ENCODE results near the gene TK1. TPM values are rescaled to one million over a fixed set of nuclear protein-coding genes. Genes with fewer than 3 reads are reported as not detected.
A peak's percentile ranks its signal among the peaks of the same experiment; 100 is the strongest.

Gene TK1
- total and polyA plus RNA-seq, 2 donors from 2014 or later: 9.3 to 12.7 TPM

DNA sequence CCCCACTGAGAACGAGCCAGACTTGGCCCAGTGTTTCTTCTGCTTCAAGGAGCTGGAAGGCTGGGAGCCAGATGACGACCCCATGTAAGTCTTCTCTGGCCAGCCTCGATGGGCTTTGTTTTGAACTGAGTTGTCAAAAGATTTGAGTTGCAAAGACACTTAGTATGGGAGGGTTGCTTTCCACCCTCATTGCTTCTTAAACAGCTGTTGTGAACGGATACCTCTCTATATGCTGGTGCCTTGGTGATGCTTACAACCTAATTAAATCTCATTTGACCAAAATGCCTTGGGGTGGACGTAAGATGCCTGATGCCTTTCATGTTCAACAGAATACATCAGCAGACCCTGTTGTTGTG is 27.8 kb upstream of the TK1 start:
- Histone ChIP-seq H3K9ac (ENCODE audit: low read length in 3 of 3) (peak overlapping the region in 1 of 3 donors; percentile 51), H3K27me3 (ENCODE audit: control insufficient read depth, insufficient read depth, low read length) (no peaks in the 10 kb centered on the region), H3K27ac (ENCODE audit: low read depth in 2 of 2, low read length in 2 of 2) (no peak overlapping the region), H3K36me3 (ENCODE audit: control insufficient read depth in 2 of 3, insufficient read depth in 3 of 3, low read length in 3 of 3) (no peaks in the 10 kb centered on the region), H3K4me1 (ENCODE audit: control insufficient read depth in 2 of 3, insufficient read depth in 2 of 3, low read depth in 1 of 3, low read length in 3 of 3) (peaks cover 0 to 3% (median 0%) of the 10 kb centered on the region in 3 donors), H3K4me3 (ENCODE audit: low read length in 3 of 3) (peak overlapping the region in 1 of 3 donors; percentile 57), H3K9me3 (ENCODE audit: control insufficient read depth in 2 of 3, insufficient read depth in 1 of 3, low read length in 3 of 3) (no peaks in the 10 kb centered on the region)
- DNase-seq (no peak), FAIRE-seq (no peak)
- TF ChIP-seq, protein P1, sequence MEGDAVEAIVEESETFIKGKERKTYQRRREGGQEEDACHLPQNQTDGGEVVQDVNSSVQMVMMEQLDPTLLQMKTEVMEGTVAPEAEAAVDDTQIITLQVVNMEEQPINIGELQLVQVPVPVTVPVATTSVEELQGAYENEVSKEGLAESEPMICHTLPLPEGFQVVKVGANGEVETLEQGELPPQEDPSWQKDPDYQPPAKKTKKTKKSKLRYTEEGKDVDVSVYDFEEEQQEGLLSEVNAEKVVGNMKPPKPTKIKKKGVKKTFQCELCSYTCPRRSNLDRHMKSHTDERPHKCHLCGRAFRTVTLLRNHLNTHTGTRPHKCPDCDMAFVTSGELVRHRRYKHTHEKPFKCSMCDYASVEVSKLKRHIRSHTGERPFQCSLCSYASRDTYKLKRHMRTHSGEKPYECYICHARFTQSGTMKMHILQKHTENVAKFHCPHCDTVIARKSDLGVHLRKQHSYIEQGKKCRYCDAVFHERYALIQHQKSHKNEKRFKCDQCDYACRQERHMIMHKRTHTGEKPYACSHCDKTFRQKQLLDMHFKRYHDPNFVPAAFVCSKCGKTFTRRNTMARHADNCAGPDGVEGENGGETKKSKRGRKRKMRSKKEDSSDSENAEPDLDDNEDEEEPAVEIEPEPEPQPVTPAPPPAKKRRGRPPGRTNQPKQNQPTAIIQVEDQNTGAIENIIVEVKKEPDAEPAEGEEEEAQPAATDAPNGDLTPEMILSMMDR (IDR thresholded peaks at IDR 0.05; ENCODE audit: borderline replicate concordance, extremely low read depth, insufficient read depth): no peak
- intact Hi-C loops (cut with DNase I): no loop called here

DNA sequence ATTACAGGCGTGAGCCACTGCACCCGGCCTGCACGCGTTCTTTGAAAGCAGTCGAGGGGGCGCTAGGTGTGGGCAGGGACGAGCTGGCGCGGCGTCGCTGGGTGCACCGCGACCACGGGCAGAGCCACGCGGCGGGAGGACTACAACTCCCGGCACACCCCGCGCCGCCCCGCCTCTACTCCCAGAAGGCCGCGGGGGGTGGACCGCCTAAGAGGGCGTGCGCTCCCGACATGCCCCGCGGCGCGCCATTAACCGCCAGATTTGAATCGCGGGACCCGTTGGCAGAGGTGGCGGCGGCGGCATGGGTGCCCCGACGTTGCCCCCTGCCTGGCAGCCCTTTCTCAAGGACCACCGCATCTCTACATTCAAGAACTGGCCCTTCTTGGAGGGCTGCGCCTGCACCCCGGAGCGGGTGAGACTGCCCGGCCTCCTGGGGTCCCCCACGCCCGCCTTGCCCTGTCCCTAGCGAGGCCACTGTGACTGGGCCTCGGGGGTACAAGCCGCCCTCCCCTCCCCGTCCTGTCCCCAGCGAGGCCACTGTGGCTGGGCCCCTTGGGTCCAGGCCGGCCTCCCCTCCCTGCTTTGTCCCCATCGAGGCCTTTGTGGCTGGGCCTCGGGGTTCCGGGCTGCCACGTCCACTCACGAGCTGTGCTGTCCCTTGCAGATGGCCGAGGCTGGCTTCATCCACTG is 27.3 kb upstream of the TK1 start, which contains the start of gene BIRC5:
TSS of gene BIRC5 (plus strand) at position 238 of the 690 bp plus-strand sequence. CDS start at position 302, 64 bp downstream.
- intact Hi-C loops (cut with DNase I): no loop called here
- TF ChIP-seq, protein P1 (IDR thresholded peaks at IDR 0.05; ENCODE audit: borderline replicate concordance, extremely low read depth, insufficient read depth): no peak
- H3K4me3 ChIP-seq (ENCODE audit: low read length in 3 of 3): peak within 1 kb of the TSS in 1 of 3 donors; percentile 57
- DNase-seq (peak; percentile 88 to 96 (median 93)), FAIRE-seq (no peak)
- H3K36me3 ChIP-seq (ENCODE audit: control insufficient read depth in 2 of 3, insufficient read depth in 3 of 3, low read length in 3 of 3): no peaks in the 10 kb centered on the region
- peaks cover 0 to 3% (median 0%) of the 10 kb centered on the region in 3 donors for H3K4me1 ChIP-seq (ENCODE audit: control insufficient read depth in 2 of 3, insufficient read depth in 2 of 3, low read depth in 1 of 3, low read length in 3 of 3)
- peak within 1 kb of the TSS in 1 of 3 donors; percentile 51 for H3K9ac ChIP-seq (ENCODE audit: low read length in 3 of 3)
- H3K27me3 ChIP-seq (ENCODE audit: control insufficient read depth, insufficient read depth, low read length): no peaks in the 10 kb centered on the region
- no peak within 1 kb of the TSS for H3K27ac ChIP-seq (ENCODE audit: low read depth in 2 of 2, low read length in 2 of 2)
- H3K9me3 ChIP-seq (ENCODE audit: control insufficient read depth in 2 of 3, insufficient read depth in 1 of 3, low read length in 3 of 3): no peaks in the 10 kb centered on the region

DNA sequence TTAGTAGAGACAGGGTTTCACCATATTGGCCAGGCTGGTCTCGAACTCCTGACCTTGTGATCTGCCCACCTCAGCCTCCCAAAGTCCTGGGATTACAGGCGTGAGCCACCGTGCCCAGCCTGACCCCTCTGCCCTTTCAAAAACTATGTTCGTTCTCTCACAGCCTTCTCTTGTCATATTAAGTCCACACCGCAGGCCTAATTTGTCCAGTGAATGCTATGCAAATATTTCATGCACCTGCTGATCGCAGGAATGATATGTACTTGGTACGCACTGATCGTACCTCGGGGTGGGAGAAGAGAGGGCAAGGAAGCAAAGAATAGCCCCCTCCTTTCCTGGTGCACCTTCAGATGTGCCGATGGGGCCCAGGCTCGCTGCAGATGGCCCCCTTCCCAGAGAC is 24.2 kb upstream of the TK1 start:
- H3K4me3 ChIP-seq (ENCODE audit: low read length in 3 of 3): no peak overlapping the region
- TF ChIP-seq, protein P1 (IDR thresholded peaks at IDR 0.05; ENCODE audit: borderline replicate concordance, extremely low read depth, insufficient read depth): no peak
- FAIRE-seq (no peak), DNase-seq (no peak)
- intact Hi-C loops (cut with DNase I): no loop called here
- no peaks in the 10 kb centered on the region for H3K9me3 ChIP-seq (ENCODE audit: control insufficient read depth in 2 of 3, insufficient read depth in 1 of 3, low read length in 3 of 3)
- H3K27me3 ChIP-seq (ENCODE audit: control insufficient read depth, insufficient read depth, low read length): no peaks in the 10 kb centered on the region
- H3K4me1 ChIP-seq (ENCODE audit: control insufficient read depth in 2 of 3, insufficient read depth in 2 of 3, low read depth in 1 of 3, low read length in 3 of 3): peaks cover 0 to 3% (median 0%) of the 10 kb centered on the region in 3 donors
- no peak overlapping the region for H3K27ac ChIP-seq (ENCODE audit: low read depth in 2 of 2, low read length in 2 of 2)
- no peak overlapping the region for H3K9ac ChIP-seq (ENCODE audit: low read length in 3 of 3)
- no peaks in the 10 kb centered on the region for H3K36me3 ChIP-seq (ENCODE audit: control insufficient read depth in 2 of 3, insufficient read depth in 3 of 3, low read length in 3 of 3)

All from kidney (tissue), 14 donors.